ENCODE measurements around the gene MYT1. TPM values are rescaled to one million over a fixed set of nuclear protein-coding genes. Genes with fewer than 3 reads are reported as not detected.

Gene MYT1
- total RNA-seq, 2 donors from 2014 or later: 0.27 to 0.74 TPM

- H3K27me3 ChIP-seq (replicated peaks; ENCODE audit: insufficient read depth): no peaks in the 10 kb centered on the region
- DNase-seq (ENCODE audit: low spot score): no peak
- TF ChIP-seq POLR2AphosphoS5 (IDR thresholded peaks at IDR 0.05): no peak
- no peak for TF ChIP-seq CTCF (IDR thresholded peaks at IDR 0.05)
- TF ChIP-seq POLR2A (IDR thresholded peaks at IDR 0.05): no peak
- no peak overlapping the region for H3K27ac ChIP-seq
- H3K4me3 ChIP-seq: no peak overlapping the region
- H3K36me3 ChIP-seq: no peaks in the 10 kb centered on the region
- WGBS: 90% methylated on average over 8 of the region's 8 CpGs
- intact Hi-C loops (cut with DNase I): no loop called here
- no peaks in the 10 kb centered on the region for H3K4me1 ChIP-seq (replicated peaks)
- H3K9me3 ChIP-seq: no peaks in the 10 kb centered on the region
Measured at GRCh38 chr20:64144144-64144912, 19.9 kb upstream of the MYT1 start.

GRCh38 chr20:64145458-64146300 is 18.6 kb upstream of the MYT1 start:
- no peaks in the 10 kb centered on the region for H3K9me3 ChIP-seq
- no peak overlapping the region for H3K27ac ChIP-seq
- TF ChIP-seq POLR2AphosphoS5 (IDR thresholded peaks at IDR 0.05) (no peak), CTCF (IDR thresholded peaks at IDR 0.05) (no peak), POLR2A (IDR thresholded peaks at IDR 0.05) (no peak)
- 91% methylated on average over 17 of the region's 17 CpGs for WGBS
- no peak for DNase-seq (ENCODE audit: low spot score)
- H3K4me1 ChIP-seq (replicated peaks): no peaks in the 10 kb centered on the region
- H3K4me3 ChIP-seq: no peak overlapping the region
- H3K36me3 ChIP-seq: no peaks in the 10 kb centered on the region
- intact Hi-C loops (cut with DNase I): no loop called here
- no peaks in the 10 kb centered on the region for H3K27me3 ChIP-seq (replicated peaks; ENCODE audit: insufficient read depth)

- Histone ChIP-seq H3K27me3 (replicated peaks; ENCODE audit: insufficient read depth) (no peaks in the 10 kb centered on the region), H3K9me3 (no peaks in the 10 kb centered on the region), H3K4me3 (no peak overlapping the region), H3K36me3 (no peaks in the 10 kb centered on the region), H3K4me1 (replicated peaks) (no peaks in the 10 kb centered on the region), H3K27ac (no peak overlapping the region)
- TF ChIP-seq CTCF (IDR thresholded peaks at IDR 0.05) (no peak), POLR2A (IDR thresholded peaks at IDR 0.05) (no peak), POLR2AphosphoS5 (IDR thresholded peaks at IDR 0.05) (no peak)
- no peak for DNase-seq (ENCODE audit: low spot score)
- intact Hi-C loops (cut with DNase I): no loop called here
- WGBS: 75% methylated on average over 7 of the region's 7 CpGs
Measured at GRCh38 chr20:64146301-64146935, 17.8 kb upstream of the MYT1 start.

GRCh38 chr20:64146936-64147477 is 17.2 kb upstream of the MYT1 start:
- Histone ChIP-seq H3K36me3 (no peaks in the 10 kb centered on the region), H3K4me3 (no peak overlapping the region), H3K27me3 (replicated peaks; ENCODE audit: insufficient read depth) (no peaks in the 10 kb centered on the region), H3K27ac (no peak overlapping the region), H3K9me3 (no peaks in the 10 kb centered on the region), H3K4me1 (replicated peaks) (no peaks in the 10 kb centered on the region)
- TF ChIP-seq CTCF (IDR thresholded peaks at IDR 0.05) (no peak), POLR2A (IDR thresholded peaks at IDR 0.05) (no peak), POLR2AphosphoS5 (IDR thresholded peaks at IDR 0.05) (no peak)
- intact Hi-C loops (cut with DNase I): no loop called here
- DNase-seq (ENCODE audit: low spot score): no peak
- 77% methylated on average over 12 of the region's 12 CpGs for WGBS
